Pancreas (tissue), 10 donors: ENCODE results near the gene FANCC. TPM values are rescaled to one million over a fixed set of nuclear protein-coding genes. Genes with fewer than 3 reads are reported as not detected.
A peak's percentile ranks its signal among the peaks of the same experiment; 100 is the strongest.

Source experiments
- ATAC-seq, 4 donors: fragments of 200-7000 bp; cut with Tn5 transposase; one replicate each; pipeline versions ENCODE4 v1.8.0 to v1.9.1; 2020; ENCODE audit warnings: mild to moderate bottlenecking in 4 of 4, moderate library complexity in 4 of 4
- DNase-seq, 6 donors: peaks; one replicate each; pipeline ENCODE4 v3.0.0-alpha.2; 2020
- FAIRE-seq: peaks from 2 replicates; lab custom pipeline; 2012; peaks lifted over from hg19 to GRCh38; lab: Jason Lieb, UNC
- H3K27ac ChIP-seq, 4 donors: fragments of 200-600 bp; sonication (generic); 1 replicate in 3 of 4; 2 replicates in 1 of 4; pipeline versions ENCODE4 v1.5.0 to v1.8.0; 2020
- H3K27me3 ChIP-seq, 4 donors: fragments of 200-600 bp; one replicate each; pipeline ENCODE4 v1.8.0; 2021
- H3K36me3 ChIP-seq, 3 donors: fragments of 200-600 bp; sonication (generic) in 1 of 3; one replicate each; pipeline versions ENCODE4 v1.5.0 to v1.8.0; 2020 to 2021
- H3K4me1 ChIP-seq, 3 donors: fragments of 200-600 bp; one replicate each; pipeline ENCODE4 v1.8.0; 2021
- H3K4me3 ChIP-seq, 4 donors: fragments of 200-600 bp; sonication (generic) in 2 of 4; one replicate each; pipeline versions ENCODE4 v1.5.0 to v1.8.0; 2020 to 2021
- H3K9me3 ChIP-seq, 4 donors: fragments of 200-600 bp; one replicate each; pipeline ENCODE4 v1.8.0; 2021
- CTCF ChIP-seq, 4 donors: fragments of 200-600 bp; sonication (generic) in 3 of 4; IDR thresholded peaks; one replicate each; pipeline versions ENCODE4 v1.5.0 to v1.8.0; 2021; ENCODE audit warnings: antibody characterized with exemption in 4 of 4
- WGBS, 2 donors: extraction: QIAGEN DNeasy Blood & Tissue Kit; methylation state at CpG; one replicate each; pipeline ENCODE4 v1.1.7; 2013; 5-methylcytosine and 5-hydroxymethylcytosine counted together
- intact Hi-C, 3 donors: fragments of 100-400 bp; cut with DNase I; formaldehyde crosslinking; loops; one replicate each; pipeline versions ENCODE4 v1.11.1 to v1.14.2; 2022
- polyA plus RNA-seq, 2 donors: library from polyadenylated mRNA; stranded (reverse); fragments of 200-250 nt; gene quantifications; one replicate each; pipeline ENCODE4 v1.2.3, GENCODE V29; 2013
- total RNA-seq, 6 donors: library from RNA; stranded (reverse); fragmentation: NEBNext Ultra II Directional in 4 of 6; extraction: Animal tissue kit (Norgen Biotek cat#: 25700) in 4 of 6; gene quantifications; one replicate each; pipeline versions ENCODE4 v1.2.1 to v1.2.4, GENCODE V29; 2021 to 2023
- donor health status: healthy with polysubstance abuse.
- donor health status: DM: no; HTN: no; CAD: no; lungs with moderate emphysema.
- donor health status: DM: no; HTN: no; CAD: no.
- donor health status: control.
- donor health status: control.
- donor health status: Bipolar disorder and iron deficiency.
- donor health status: DM: yes; HTN: yes; CAD: no.
- donor health status: DM: no; HTN: no; CAD: no.
- donor health status: DM: no; HTN: no; CAD: no.
- donor health status: DM: yes; HTN: yes; CAD: no.

The FANCC gene
- total and polyA plus RNA-seq, 8 donors = 3.8 to 9.9 (median 4.6) TPM

- intact Hi-C loops = no loop called here
- Histone ChIP-seq H3K27ac (peak overlapping the region in 2 of 4 donors; percentile 41 to 75), H3K36me3 (peaks cover 3 to 60% (median 15%) of the 10 kb centered on the region in 3 donors), H3K4me1 (peaks cover 47 to 68% (median 62%) of the 10 kb centered on the region in 3 donors), H3K4me3 (no peak overlapping the region), H3K9me3 (no peaks in the 10 kb centered on the region), H3K27me3 (no peaks in the 10 kb centered on the region)
- DNase-seq (peak in 1 of 6 donors; percentile 31), FAIRE-seq (no peak), ATAC-seq (no peak)
- no peak for TF ChIP-seq CTCF (IDR thresholded peaks at IDR 0.05)
- 57 to 68% methylated on average over 7 of the region's 7 CpGs for WGBS, 2 donors
Measured at GRCh38 chr9:95062596-95063065, 254.9 kb downstream of the FANCC start.

GRCh38 chr9:95061916-95062595, 255.5 kb downstream of the FANCC start:
- Histone ChIP-seq H3K27me3 (no peaks in the 10 kb centered on the region), H3K36me3 (peaks cover 3 to 54% (median 15%) of the 10 kb centered on the region in 3 donors), H3K9me3 (no peaks in the 10 kb centered on the region), H3K27ac (peak overlapping the region in 2 of 4 donors; percentile 41 to 75), H3K4me1 (peaks cover 53 to 74% (median 66%) of the 10 kb centered on the region in 3 donors), H3K4me3 (no peak overlapping the region)
- FAIRE-seq (no peak), ATAC-seq (no peak), DNase-seq (no peak)
- intact Hi-C loops = no loop called here
- TF ChIP-seq CTCF (IDR thresholded peaks at IDR 0.05) = no peak
- WGBS, 2 donors = 54 to 61% methylated on average over 13 of the region's 13 CpGs

GRCh38 chr9:95060916-95061315, 256.6 kb downstream of the FANCC start:
- no peak for TF ChIP-seq CTCF (IDR thresholded peaks at IDR 0.05)
- H3K4me1 ChIP-seq = peaks cover 58 to 84% (median 74%) of the 10 kb centered on the region in 3 donors
- 36 to 73% methylated on average over 2 of the region's 2 CpGs for WGBS, 2 donors

GRCh38 chr9:95060234-95060633, 257.3 kb downstream of the FANCC start:
- Histone ChIP-seq H3K36me3 (peaks cover 0 to 39% (median 10%) of the 10 kb centered on the region in 3 donors), H3K27ac (peak overlapping the region in 2 of 4 donors; percentile 20 to 59), H3K4me3 (no peak overlapping the region), H3K9me3 (no peaks in the 10 kb centered on the region), H3K27me3 (no peaks in the 10 kb centered on the region), H3K4me1 (peaks cover 57 to 84% (median 75%) of the 10 kb centered on the region in 3 donors)
- ATAC-seq = no peak
- intact Hi-C loops = no loop called here
- WGBS, 2 donors = 27 to 43% methylated on average over 5 of the region's 5 CpGs
- DNase-seq = no peak
- no peak for FAIRE-seq
- TF ChIP-seq CTCF (IDR thresholded peaks at IDR 0.05) = no peak

More at GRCh38 chr9:95060916-95061315, 256.6 kb downstream of the FANCC start:
- no peak for DNase-seq
- Histone ChIP-seq H3K9me3 (no peaks in the 10 kb centered on the region), H3K36me3 (peaks cover 0 to 44% (median 10%) of the 10 kb centered on the region in 3 donors), H3K27ac (peak overlapping the region in 1 of 4 donors; percentile 59), H3K27me3 (no peaks in the 10 kb centered on the region), H3K4me3 (no peak overlapping the region)
- ATAC-seq = no peak
- intact Hi-C loops = no loop called here
- no peak for FAIRE-seq
